ENCODE measurements around the gene SYTL3. TPM values are rescaled to one million over a fixed set of nuclear protein-coding genes. Genes with fewer than 3 reads are reported as not detected.
"Not testable (repeated sequence)": the region's sequence is repeated elsewhere in the genome, so short reads cannot be mapped to it uniquely, and the experiment has no call there.

Gene SYTL3
- total RNA-seq, 1 donor from 2014 or later = 6.0 TPM

DNA sequence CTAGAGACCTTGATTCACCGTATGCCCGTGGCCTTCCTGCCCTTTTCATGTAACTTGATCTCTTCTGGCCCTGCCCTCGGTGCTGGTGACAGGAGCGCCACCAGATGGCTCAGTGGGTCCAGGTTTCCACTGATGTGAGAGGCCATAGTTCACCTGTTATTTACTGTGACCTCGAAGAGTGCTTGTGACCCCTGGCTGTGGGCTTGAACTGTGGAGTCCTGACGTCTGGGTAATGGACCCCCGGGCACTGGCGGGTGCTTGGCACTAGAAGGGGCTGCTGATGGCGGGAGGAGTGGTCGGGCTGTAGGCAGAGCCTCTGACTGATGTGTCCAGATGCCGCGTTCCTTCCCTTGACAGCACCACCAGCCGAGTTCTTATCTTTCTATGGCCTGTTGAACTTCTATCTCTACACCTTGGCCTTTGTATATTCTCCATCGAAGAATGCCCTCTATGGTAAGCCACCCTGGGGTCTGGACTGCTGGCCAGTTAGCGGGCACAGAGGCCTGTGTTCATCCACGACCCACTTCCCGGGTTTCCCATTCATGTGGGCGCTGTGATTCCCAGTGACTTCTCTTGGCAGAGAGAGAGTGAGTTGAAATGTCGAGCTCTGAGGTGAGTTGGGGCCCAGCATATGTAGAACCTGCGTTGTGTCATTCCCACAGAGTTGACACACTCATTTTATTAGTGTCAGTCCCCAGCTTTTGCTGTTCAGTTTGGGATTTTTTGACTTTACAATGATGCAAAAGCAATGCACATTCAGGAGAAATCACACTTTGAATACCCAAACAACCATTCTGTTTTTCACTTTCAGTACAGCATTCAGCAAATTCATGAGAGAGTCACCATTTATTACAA lies 20.3 kb upstream of the SYTL3 start:
- Mint-ChIP-seq H3K4me3 (no peak overlapping the region), H3K27ac (no peak overlapping the region), H3K9me3 (no peaks in the 10 kb centered on the region), H3K4me1 (no peaks in the 10 kb centered on the region), H3K36me3 (ENCODE audit: low read depth) (peaks cover 77% of the 10 kb centered on the region), H3K27me3 (no peaks in the 10 kb centered on the region)
- ChIA-PET POLR2A (no interaction called here), CTCF (interaction anchor here (0.9 kb wide), 1 partner anchor 62 kb away, joined by 4 read pairs; no protein-coding TSS in a partner anchor)
- intact Hi-C loops (cut with micrococcal nuclease) = no loop called here
- ATAC-seq (ENCODE audit: low read depth) (peak; percentile 28), DNase-seq (no peak)
- TF ChIP-seq, protein P1, sequence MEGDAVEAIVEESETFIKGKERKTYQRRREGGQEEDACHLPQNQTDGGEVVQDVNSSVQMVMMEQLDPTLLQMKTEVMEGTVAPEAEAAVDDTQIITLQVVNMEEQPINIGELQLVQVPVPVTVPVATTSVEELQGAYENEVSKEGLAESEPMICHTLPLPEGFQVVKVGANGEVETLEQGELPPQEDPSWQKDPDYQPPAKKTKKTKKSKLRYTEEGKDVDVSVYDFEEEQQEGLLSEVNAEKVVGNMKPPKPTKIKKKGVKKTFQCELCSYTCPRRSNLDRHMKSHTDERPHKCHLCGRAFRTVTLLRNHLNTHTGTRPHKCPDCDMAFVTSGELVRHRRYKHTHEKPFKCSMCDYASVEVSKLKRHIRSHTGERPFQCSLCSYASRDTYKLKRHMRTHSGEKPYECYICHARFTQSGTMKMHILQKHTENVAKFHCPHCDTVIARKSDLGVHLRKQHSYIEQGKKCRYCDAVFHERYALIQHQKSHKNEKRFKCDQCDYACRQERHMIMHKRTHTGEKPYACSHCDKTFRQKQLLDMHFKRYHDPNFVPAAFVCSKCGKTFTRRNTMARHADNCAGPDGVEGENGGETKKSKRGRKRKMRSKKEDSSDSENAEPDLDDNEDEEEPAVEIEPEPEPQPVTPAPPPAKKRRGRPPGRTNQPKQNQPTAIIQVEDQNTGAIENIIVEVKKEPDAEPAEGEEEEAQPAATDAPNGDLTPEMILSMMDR (IDR thresholded peaks at IDR 0.05) = no peak

DNA sequence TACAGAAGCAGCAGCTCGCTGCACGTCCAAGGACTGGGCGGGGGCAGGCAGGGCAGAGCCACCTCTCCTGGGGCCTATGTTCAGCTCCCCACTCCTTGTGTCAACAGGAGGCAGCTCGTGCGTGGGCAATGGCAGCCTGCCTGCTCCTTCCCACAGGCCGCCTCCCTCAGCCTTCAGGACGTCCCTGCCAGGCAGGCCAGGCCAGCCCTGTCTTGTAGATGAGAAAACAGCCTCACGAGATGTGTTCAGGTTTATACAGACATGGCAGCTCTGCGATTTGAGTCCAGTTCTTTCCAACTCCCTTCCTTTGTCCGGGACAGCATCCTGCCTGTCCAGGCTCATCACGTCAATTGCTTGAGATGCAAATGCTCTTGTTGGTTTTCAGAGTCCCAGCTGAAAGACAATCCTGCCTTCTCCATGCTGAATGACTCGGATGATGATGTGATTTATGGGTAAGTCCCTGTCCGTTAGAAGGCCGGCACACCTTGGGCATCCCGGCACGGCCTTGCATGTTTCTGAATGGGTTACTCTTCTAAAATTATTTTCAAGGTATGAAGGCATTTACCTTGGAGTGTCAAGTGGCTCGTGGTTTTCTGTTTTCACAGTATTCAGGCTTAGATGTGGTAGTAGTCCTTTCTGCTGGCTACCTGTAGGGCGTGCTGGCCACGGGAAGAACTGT lies 18.8 kb upstream of the SYTL3 start:
- Mint-ChIP-seq H3K27ac (no peak overlapping the region), H3K36me3 (ENCODE audit: low read depth) (peaks cover 78% of the 10 kb centered on the region), H3K4me1 (no peaks in the 10 kb centered on the region), H3K4me3 (no peak overlapping the region), H3K27me3 (no peaks in the 10 kb centered on the region), H3K9me3 (no peaks in the 10 kb centered on the region)
- no peak for ATAC-seq (ENCODE audit: low read depth)
- CTCF ChIA-PET = interaction anchor here (1.6 kb wide), 1 partner anchor 60 kb away, joined by 6 read pairs; no protein-coding TSS in a partner anchor
- DNase-seq = no peak
- POLR2A ChIA-PET = no interaction called here
- TF ChIP-seq, protein P1 (IDR thresholded peaks at IDR 0.05) = no peak
- intact Hi-C loops (cut with micrococcal nuclease) = no loop called here

DNA sequence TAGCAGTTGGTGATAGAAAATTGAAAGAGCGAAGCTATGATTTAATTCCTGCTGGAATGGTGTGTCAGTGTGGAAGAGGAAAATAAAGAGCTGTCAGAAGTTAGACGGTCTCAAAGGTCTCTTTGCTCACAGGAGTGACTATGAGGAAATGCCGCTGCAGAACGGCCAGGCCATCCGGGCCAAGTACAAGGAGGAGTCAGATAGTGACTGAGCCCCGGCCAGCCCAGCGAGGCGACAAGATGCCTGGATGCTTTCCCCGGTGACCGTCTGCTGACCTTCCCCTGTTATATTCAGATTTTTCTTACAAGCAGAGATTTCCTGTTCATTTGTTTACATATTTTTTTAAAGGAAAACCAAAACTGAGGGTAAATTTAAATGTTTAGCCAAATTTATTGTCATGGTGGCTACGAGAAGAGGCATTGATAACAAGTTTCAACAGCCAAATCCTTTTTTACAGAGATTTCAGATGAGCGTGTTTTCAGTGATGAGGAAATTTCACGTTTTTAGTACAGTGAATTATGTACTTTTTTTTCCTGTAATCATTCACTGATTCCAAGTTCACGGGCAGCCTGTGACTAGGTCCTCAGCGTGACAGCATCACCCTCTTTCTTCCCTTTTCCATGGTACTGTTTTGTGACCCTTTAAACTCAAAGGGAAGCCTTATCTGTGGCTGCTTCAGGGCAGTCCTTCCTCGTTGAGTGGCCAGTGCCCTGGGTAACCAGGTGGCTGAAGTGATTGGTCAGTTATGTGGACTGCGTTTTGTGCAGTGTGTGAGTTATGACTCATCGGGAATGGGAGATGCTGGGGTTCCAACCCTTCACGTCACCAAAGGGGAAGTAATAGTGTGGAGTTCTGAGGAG lies 17.9 kb upstream of the SYTL3 start:
- H3K4me3 Mint-ChIP-seq = no peak overlapping the region
- no peak overlapping the region for H3K27ac Mint-ChIP-seq
- no peaks in the 10 kb centered on the region for H3K27me3 Mint-ChIP-seq
- ChIA-PET POLR2A (no interaction called here), CTCF (interaction anchor here (1.6 kb wide), 1 partner anchor 59 kb away, joined by 6 read pairs; no protein-coding TSS in a partner anchor)
- no peaks in the 10 kb centered on the region for H3K9me3 Mint-ChIP-seq
- no peaks in the 10 kb centered on the region for H3K4me1 Mint-ChIP-seq
- H3K36me3 Mint-ChIP-seq (ENCODE audit: low read depth) = peaks cover 79% of the 10 kb centered on the region
- intact Hi-C loops (cut with micrococcal nuclease) = no loop called here
- no peak for ATAC-seq (ENCODE audit: low read depth)
- TF ChIP-seq, protein P1 (IDR thresholded peaks at IDR 0.05) = no peak
- DNase-seq = no peak

DNA sequence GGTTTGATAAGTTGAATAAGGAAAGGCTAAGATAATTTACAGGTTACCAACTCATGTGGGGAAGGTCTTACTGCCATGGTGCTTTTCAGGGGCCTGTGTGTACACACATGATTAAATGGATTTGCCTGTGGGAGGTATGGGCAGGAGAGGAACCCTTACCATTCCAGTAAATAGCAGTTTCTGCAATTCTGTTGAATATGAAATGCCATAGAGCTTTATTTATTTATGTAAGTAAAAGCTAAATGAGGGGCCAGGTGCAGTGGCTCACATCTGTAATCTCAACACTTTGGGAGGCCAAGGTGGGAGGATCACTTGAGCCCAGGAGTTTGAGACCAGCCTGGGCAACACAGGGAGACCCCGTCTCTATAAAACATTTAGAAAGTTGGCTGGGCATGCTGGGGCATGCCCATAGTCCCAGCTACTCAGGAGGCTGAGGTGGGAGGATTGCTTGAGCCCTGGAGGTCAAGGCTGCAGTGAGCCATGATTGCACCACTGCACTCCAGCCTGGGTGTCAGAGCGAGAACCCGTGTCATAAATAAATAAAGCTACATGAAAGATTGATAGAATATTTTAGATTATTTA lies 17.2 kb upstream of the SYTL3 start:
- H3K27ac Mint-ChIP-seq; H3K27me3 Mint-ChIP-seq; ATAC-seq (ENCODE audit: low read depth); DNase-seq; H3K4me3 Mint-ChIP-seq; H3K4me1 Mint-ChIP-seq; H3K9me3 Mint-ChIP-seq; intact Hi-C loops (cut with micrococcal nuclease): not testable (repeated sequence)
- H3K36me3 Mint-ChIP-seq (ENCODE audit: low read depth) = peaks cover 79% of the 10 kb centered on the region
- ChIA-PET POLR2A (interaction anchor here (0.6 to 1.2 kb wide), 2 partner anchors 17 to 47 kb away, joined by 3 read pairs; partner anchors contain the start of gene SYTL3), CTCF (interaction anchor here (1.6 kb wide), 1 partner anchor 59 kb away, joined by 6 read pairs; no protein-coding TSS in a partner anchor)

DNA sequence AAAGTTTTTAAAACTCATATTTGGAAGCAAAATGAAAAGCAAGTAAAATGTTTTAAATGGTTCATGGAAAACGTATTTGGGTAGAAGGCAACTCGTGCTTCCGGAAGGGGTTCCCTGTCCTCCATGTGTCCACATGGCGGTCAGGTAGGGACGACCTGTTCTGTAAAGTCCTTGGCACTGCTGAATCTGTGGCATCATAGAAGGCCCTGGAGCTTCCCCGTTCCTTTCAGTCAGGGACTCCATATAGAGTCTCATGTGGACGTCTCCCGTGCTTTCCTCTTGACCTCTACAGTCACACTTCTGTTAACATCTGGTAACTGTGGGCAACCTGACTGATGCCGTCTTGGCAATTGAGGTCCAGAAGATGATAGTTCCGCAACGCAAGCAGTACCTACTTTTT lies 16.7 kb upstream of the SYTL3 start:
- Mint-ChIP-seq H3K27me3 (no peaks in the 10 kb centered on the region), H3K4me1 (no peaks in the 10 kb centered on the region), H3K36me3 (ENCODE audit: low read depth) (peaks cover 75% of the 10 kb centered on the region), H3K4me3 (no peak overlapping the region), H3K9me3 (no peaks in the 10 kb centered on the region), H3K27ac (no peak overlapping the region)
- CTCF ChIA-PET = no interaction called here
- DNase-seq (no peak), ATAC-seq (ENCODE audit: low read depth) (no peak)
- TF ChIP-seq, protein P1 (IDR thresholded peaks at IDR 0.05) = no peak
- POLR2A ChIA-PET = interaction anchor here (0.6 to 1.2 kb wide), 2 partner anchors 16 to 46 kb away, joined by 3 read pairs; partner anchors contain the start of gene SYTL3
- intact Hi-C loops (cut with micrococcal nuclease) = no loop called here

All from activated B cell treated with CpG ODN at 0.5 μM for 24 hours (primary cell).